HFFc6 (cell line): ENCODE measurements around the gene MACF1. TPM values are rescaled to one million over a fixed set of nuclear protein-coding genes. Genes with fewer than 3 reads are reported as not detected.

Source experiments
- DNase-seq: peaks from one replicate; pipeline ENCODE4 v3.0.0-alpha.2; 2018
- H3K27ac Mint-ChIP-seq: 2 replicates; pipeline ENCODE4 v1.8.0; 2020; ENCODE audit warnings: mild to moderate bottlenecking, mixed read lengths
- H3K27me3 Mint-ChIP-seq: 2 replicates; pipeline ENCODE4 v1.8.0; 2021; ENCODE audit warnings: mild to moderate bottlenecking, moderate library complexity, mixed read lengths; ENCODE audit not compliant: insufficient read depth
- H3K36me3 Mint-ChIP-seq: 2 replicates; pipeline ENCODE4 v1.8.0; 2021; ENCODE audit warnings: low read depth, mixed read lengths
- H3K4me1 Mint-ChIP-seq: 2 replicates; pipeline ENCODE4 v1.8.0; 2020; ENCODE audit warnings: low read depth, mixed read lengths
- H3K4me3 Mint-ChIP-seq: 2 replicates; pipeline ENCODE4 v1.8.0; 2020; ENCODE audit warnings: mild to moderate bottlenecking, moderate library complexity, mixed read lengths
- H3K9me3 Mint-ChIP-seq: 2 replicates; pipeline ENCODE4 v1.8.0; 2020; ENCODE audit warnings: mild to moderate bottlenecking, mixed read lengths
- CTCF ChIP-seq: fragments of 200-600 bp; sonication (generic); IDR thresholded peaks from 2 replicates; pipeline ENCODE4 v1.5.0; 2021; ENCODE audit warnings: antibody characterized with exemption, mild to moderate bottlenecking
- total RNA-seq, 6 experiments: library from RNA; stranded (reverse); fragmentation: NEBNext Ultra II Directional; extraction: Animal tissue kit (Norgen Biotek cat#: 25700); gene quantifications; 2 replicates in 1 of 6; 3 replicates in 5 of 6; pipeline ENCODE4 v1.2.3, GENCODE V29; 2021

Gene MACF1
- total RNA-seq, 6 experiments from 2014 or later: 201 to 308 (median 223) TPM

- Mint-ChIP-seq H3K4me3 (peak overlapping the region; percentile 86), H3K36me3 (peaks cover 6% of the 10 kb centered on the region), H3K9me3 (no peaks in the 10 kb centered on the region), H3K27ac (peak overlapping the region; percentile 96), H3K27me3 (peaks cover 2% of the 10 kb centered on the region; the same call in 1 of the 2 replicates), H3K4me1 (peaks cover 61% of the 10 kb centered on the region)
- TF ChIP-seq CTCF: no peak
- no peak for DNase-seq
Measured at GRCh38 chr1:39269349-39269748, 64.9 kb downstream of the MACF1 start.

GRCh38 chr1:39269791-39270342 lies 65.4 kb downstream of the MACF1 start:
- Mint-ChIP-seq H3K4me1 (peaks cover 61% of the 10 kb centered on the region), H3K36me3 (peaks cover 6% of the 10 kb centered on the region), H3K9me3 (no peaks in the 10 kb centered on the region), H3K27me3 (peaks cover 2% of the 10 kb centered on the region; the same call in 1 of the 2 replicates), H3K27ac (peak overlapping the region; percentile 96), H3K4me3 (peak overlapping the region; percentile 86)
- no peak for TF ChIP-seq CTCF
- no peak for DNase-seq

- Mint-ChIP-seq H3K36me3 (peaks cover 6% of the 10 kb centered on the region), H3K9me3 (no peaks in the 10 kb centered on the region), H3K4me1 (peaks cover 57% of the 10 kb centered on the region), H3K27ac (peak overlapping the region; percentile 96), H3K27me3 (peaks cover 2% of the 10 kb centered on the region; the same call in 1 of the 2 replicates), H3K4me3 (peak overlapping the region; percentile 86)
- no peak for TF ChIP-seq CTCF
- no peak for DNase-seq
Measured at GRCh38 chr1:39270368-39270767, 65.9 kb downstream of the MACF1 start.

- H3K27ac Mint-ChIP-seq: peak overlapping the region; percentile 32
- no peak for DNase-seq
Measured at GRCh38 chr1:39272027-39272797, 67.7 kb downstream of the MACF1 start.

More at GRCh38 chr1:39272027-39272797, 67.7 kb downstream of the MACF1 start:
- Mint-ChIP-seq H3K4me1 (peaks cover 55% of the 10 kb centered on the region), H3K36me3 (peaks cover 6% of the 10 kb centered on the region), H3K9me3 (no peaks in the 10 kb centered on the region), H3K4me3 (no peak overlapping the region), H3K27me3 (peaks cover 2% of the 10 kb centered on the region; the same call in 1 of the 2 replicates)
- no peak for TF ChIP-seq CTCF
